KG1 (cell line): ENCODE measurements around the gene NUDT19.
"Not testable (repeated sequence)": the region's sequence is repeated elsewhere in the genome, so short reads cannot be mapped to it uniquely, and the experiment has no call there.

ENCODE experiments used
- DNase-seq: peaks from one replicate; lab custom pipeline; 2025; lab: John Stamatoyannopoulos, UW

The NUDT19 gene

GRCh38 chr19:32711747-32712146 is 20.1 kb downstream of the NUDT19 start:
- no peak for DNase-seq

- not testable (repeated sequence) for DNase-seq
Measured at GRCh38 chr19:32716203-32716602, 24.6 kb downstream of the NUDT19 start.

GRCh38 chr19:32717496-32717895 is 25.9 kb downstream of the NUDT19 start:
- no peak for DNase-seq

GRCh38 chr19:32718286-32718685 is 26.7 kb downstream of the NUDT19 start:
- no peak for DNase-seq

GRCh38 chr19:32719611-32720059 is 28.0 kb downstream of the NUDT19 start, which contains the start of gene TDRD12:
TSS of gene TDRD12 (plus strand) at chr19:32719767. CDS start at chr19:32720073, 306 bp downstream.
- no peak for DNase-seq

GRCh38 chr19:32720216-32720935 is 28.8 kb downstream of the NUDT19 start:
- DNase-seq: no peak

GRCh38 chr19:32720936-32721250 is 29.3 kb downstream of the NUDT19 start:
- DNase-seq: no peak

GRCh38 chr19:32735936-32736335 is 44.3 kb downstream of the NUDT19 start:
- DNase-seq: no peak

- DNase-seq: no peak
Measured at GRCh38 chr19:32743021-32743420, 51.4 kb downstream of the NUDT19 start.

- DNase-seq: no peak
Measured at GRCh38 chr19:32743447-32743846, 51.8 kb downstream of the NUDT19 start.

- DNase-seq: no peak
Measured at GRCh38 chr19:32744555-32745325, 53.1 kb downstream of the NUDT19 start.

- DNase-seq: not testable (repeated sequence)
Measured at GRCh38 chr19:32745594-32746251, 54.1 kb downstream of the NUDT19 start.

- not testable (repeated sequence) for DNase-seq
Measured at GRCh38 chr19:32746631-32747196, 55.1 kb downstream of the NUDT19 start.

GRCh38 chr19:32748497-32748896 is 56.9 kb downstream of the NUDT19 start:
- no peak for DNase-seq

GRCh38 chr19:32748948-32749347 is 57.3 kb downstream of the NUDT19 start:
- no peak for DNase-seq

- no peak for DNase-seq
Measured at GRCh38 chr19:32749361-32749760, 57.7 kb downstream of the NUDT19 start.

GRCh38 chr19:32750441-32751055 is 58.9 kb downstream of the NUDT19 start:
- DNase-seq: no peak

GRCh38 chr19:32751066-32751465 is 59.4 kb downstream of the NUDT19 start:
- no peak for DNase-seq

- no peak for DNase-seq
Measured at GRCh38 chr19:32757189-32757588, 65.6 kb downstream of the NUDT19 start.
